Measurements from ENCODE around the gene CNOT6. TPM values are rescaled to one million over a fixed set of nuclear protein-coding genes. Genes with fewer than 3 reads are reported as not detected.
A peak's percentile ranks its signal among the peaks of the same experiment; 100 is the strongest.

Gene CNOT6
- total RNA-seq, 1 donor from 2014 or later = 38.5 TPM

GRCh38 chr5:180558232-180558631 is 64.1 kb downstream of the CNOT6 start:
- peaks cover 2% of the 10 kb centered on the region for H3K27me3 Mint-ChIP-seq (ENCODE audit: insufficient read depth, low read depth)
- H3K9me3 Mint-ChIP-seq = peaks cover 3% of the 10 kb centered on the region
- H3K36me3 Mint-ChIP-seq = peaks cover 62% of the 10 kb centered on the region
- peaks cover 19% of the 10 kb centered on the region for H3K36me3 ChIP-seq
- no peak for TF ChIP-seq EZH2phosphoT487 (IDR thresholded peaks at IDR 0.05)
- no peak for TF ChIP-seq CTCF (IDR thresholded peaks at IDR 0.05)
- TF ChIP-seq EZH2 (IDR thresholded peaks at IDR 0.05) = no peak
- peaks cover 82% of the 10 kb centered on the region for H3K79me2 ChIP-seq (ENCODE audit: low read depth)
- peaks cover 24% of the 10 kb centered on the region for H4K20me1 ChIP-seq (ENCODE audit: low read depth)
- peaks cover 7% of the 10 kb centered on the region for H3K4me1 ChIP-seq
- DNase-seq (ENCODE audit: low spot score) = no peak
- H3K27ac Mint-ChIP-seq = peak overlapping the region; percentile 51
- H3K27me3 ChIP-seq = no peaks in the 10 kb centered on the region
- H3K9ac ChIP-seq = no peak overlapping the region
- no peak overlapping the region for H2AFZ ChIP-seq (replicated peaks)
- H3K4me2 ChIP-seq = no peak overlapping the region
- H3K4me3 Mint-ChIP-seq = no peak overlapping the region
- H3F3A ChIP-seq (ENCODE audit: low read depth) = no peaks in the 10 kb centered on the region
- peaks cover 4% of the 10 kb centered on the region for H3K4me1 Mint-ChIP-seq
- H3K4me3 ChIP-seq = no peak overlapping the region
- no peak overlapping the region for H3K27ac ChIP-seq
- no peaks in the 10 kb centered on the region for H3K9me3 ChIP-seq (ENCODE audit: low read depth)

- no peak overlapping the region for H3K4me3 Mint-ChIP-seq
- no peaks in the 10 kb centered on the region for H3K27me3 ChIP-seq
- no peaks in the 10 kb centered on the region for H3K4me1 Mint-ChIP-seq
- no peak overlapping the region for H3K9ac ChIP-seq
- TF ChIP-seq CTCF (IDR thresholded peaks at IDR 0.05) (no peak), EZH2phosphoT487 (IDR thresholded peaks at IDR 0.05) (no peak), EZH2 (IDR thresholded peaks at IDR 0.05) (no peak)
- DNase-seq (ENCODE audit: low spot score) = no peak
- no peaks in the 10 kb centered on the region for H3K4me1 ChIP-seq
- peaks cover 50% of the 10 kb centered on the region for H3K79me2 ChIP-seq (ENCODE audit: low read depth)
- H3F3A ChIP-seq (ENCODE audit: low read depth) = no peaks in the 10 kb centered on the region
- peaks cover 58% of the 10 kb centered on the region for H3K36me3 Mint-ChIP-seq
- H3K4me3 ChIP-seq = no peak overlapping the region
- H3K27me3 Mint-ChIP-seq (ENCODE audit: insufficient read depth, low read depth) = peaks cover 2% of the 10 kb centered on the region
- H3K9me3 Mint-ChIP-seq = no peaks in the 10 kb centered on the region
- H2AFZ ChIP-seq (replicated peaks) = no peak overlapping the region
- H3K4me2 ChIP-seq = no peak overlapping the region
- peaks cover 37% of the 10 kb centered on the region for H3K36me3 ChIP-seq
- H3K27ac Mint-ChIP-seq = no peak overlapping the region
- peaks cover 9% of the 10 kb centered on the region for H4K20me1 ChIP-seq (ENCODE audit: low read depth)
- no peak overlapping the region for H3K27ac ChIP-seq
- no peaks in the 10 kb centered on the region for H3K9me3 ChIP-seq (ENCODE audit: low read depth)
These were observed 69.8 kb downstream of the CNOT6 start for GRCh38 chr5:180563994-180564393.

DNA sequence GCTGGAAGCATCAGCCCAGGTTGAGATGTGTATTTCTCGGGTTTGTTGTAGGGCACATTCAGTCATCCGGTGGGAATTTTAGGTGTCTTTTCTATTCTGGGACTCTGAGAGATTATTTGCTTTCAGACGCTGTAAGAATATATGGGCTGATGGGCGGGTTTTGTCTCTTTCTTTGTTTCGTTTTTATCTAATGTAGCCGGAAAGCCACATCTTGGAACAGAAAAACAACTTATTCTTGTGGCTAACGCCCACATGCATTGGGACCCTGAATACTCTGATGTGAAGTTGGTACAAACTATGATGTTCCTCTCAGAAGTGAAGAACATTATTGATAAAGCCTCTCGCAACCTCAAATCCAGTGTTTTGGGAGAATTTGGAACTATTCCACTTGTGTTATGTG is 74.7 kb downstream of the CNOT6 start:
- no peak overlapping the region for H3K4me3 Mint-ChIP-seq
- Histone ChIP-seq H2AFZ (replicated peaks) (no peak overlapping the region), H3K27me3 (no peaks in the 10 kb centered on the region), H3F3A (ENCODE audit: low read depth) (no peaks in the 10 kb centered on the region), H3K9me3 (ENCODE audit: low read depth) (no peaks in the 10 kb centered on the region), H3K27ac (no peak overlapping the region), H3K4me1 (no peaks in the 10 kb centered on the region), H3K79me2 (ENCODE audit: low read depth) (peaks cover 3% of the 10 kb centered on the region), H4K20me1 (ENCODE audit: low read depth) (peaks cover 4% of the 10 kb centered on the region), H3K4me3 (no peak overlapping the region), H3K36me3 (peaks cover 40% of the 10 kb centered on the region), H3K4me2 (no peak overlapping the region), H3K9ac (no peak overlapping the region)
- TF ChIP-seq CTCF (IDR thresholded peaks at IDR 0.05) (no peak), EZH2 (IDR thresholded peaks at IDR 0.05) (no peak), EZH2phosphoT487 (IDR thresholded peaks at IDR 0.05) (no peak)
- no peaks in the 10 kb centered on the region for H3K9me3 Mint-ChIP-seq
- H3K27ac Mint-ChIP-seq = no peak overlapping the region
- DNase-seq (ENCODE audit: low spot score) = no peak
- no peaks in the 10 kb centered on the region for H3K4me1 Mint-ChIP-seq
- peaks cover 50% of the 10 kb centered on the region for H3K36me3 Mint-ChIP-seq
- H3K27me3 Mint-ChIP-seq (ENCODE audit: insufficient read depth, low read depth) = no peaks in the 10 kb centered on the region
